ENCODE measurements around the gene PPP2R3A.
"Not testable (repeated sequence)": the region's sequence is repeated elsewhere in the genome, so short reads cannot be mapped to it uniquely, and the experiment has no call there.

PPP2R3A gene

DNA sequence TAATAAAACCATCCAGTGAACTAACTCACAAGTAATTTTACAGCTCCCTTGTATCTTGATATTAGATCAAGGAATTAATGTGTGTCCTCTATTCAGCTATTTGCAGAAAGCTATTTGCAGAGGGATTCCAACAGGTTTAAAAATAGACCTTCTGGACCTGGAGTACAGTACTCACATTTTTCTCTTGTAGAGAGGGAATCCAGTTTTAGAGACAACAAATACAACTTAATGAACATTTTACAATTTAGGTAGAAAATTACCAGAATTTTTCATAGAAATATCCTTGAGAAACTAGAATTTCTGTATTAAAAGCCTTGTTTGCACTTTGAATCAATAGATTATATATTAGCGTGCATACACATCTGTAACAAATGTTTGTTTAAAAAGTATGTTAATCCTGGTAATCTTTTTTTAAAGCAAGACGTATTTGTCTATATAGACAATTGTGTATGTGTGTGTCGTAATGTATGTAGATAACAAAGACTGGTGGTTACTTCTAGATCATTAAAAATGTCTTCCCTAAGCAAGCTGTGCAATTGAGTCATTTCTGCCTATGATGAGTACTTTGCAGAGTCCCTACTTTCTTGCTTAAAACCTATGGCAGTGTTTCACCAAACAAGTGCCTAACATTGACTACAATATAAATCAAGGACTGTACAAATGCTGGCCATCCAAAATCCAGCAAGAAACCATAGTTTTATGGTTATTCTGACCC is 57.9 kb downstream of the PPP2R3A start:
- DNase-seq (ENCODE audit: low read depth in 2 of 2), result no peak

DNA sequence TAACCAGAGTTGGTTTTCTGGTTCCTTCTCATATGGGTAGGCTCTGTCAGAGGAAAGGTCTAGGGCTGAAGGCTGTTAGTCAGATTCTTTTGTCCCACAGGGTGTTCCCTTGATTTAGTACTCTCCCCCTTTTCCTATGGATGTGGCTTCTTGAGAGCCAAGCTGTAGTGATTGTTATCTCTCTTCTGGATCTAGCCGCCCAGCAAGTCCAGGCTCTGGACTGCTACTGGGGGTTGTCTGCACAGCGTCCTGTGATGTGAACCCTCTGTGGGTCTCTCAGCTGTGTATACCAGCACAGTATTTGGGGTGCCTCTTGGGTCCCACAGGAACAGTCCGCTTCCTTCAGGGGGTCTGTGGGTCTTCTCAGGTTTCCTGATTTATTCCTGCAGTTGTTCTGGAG is 70.8 kb downstream of the PPP2R3A start:
- DNase-seq (ENCODE audit: low read depth in 2 of 2), result no peak

DNA sequence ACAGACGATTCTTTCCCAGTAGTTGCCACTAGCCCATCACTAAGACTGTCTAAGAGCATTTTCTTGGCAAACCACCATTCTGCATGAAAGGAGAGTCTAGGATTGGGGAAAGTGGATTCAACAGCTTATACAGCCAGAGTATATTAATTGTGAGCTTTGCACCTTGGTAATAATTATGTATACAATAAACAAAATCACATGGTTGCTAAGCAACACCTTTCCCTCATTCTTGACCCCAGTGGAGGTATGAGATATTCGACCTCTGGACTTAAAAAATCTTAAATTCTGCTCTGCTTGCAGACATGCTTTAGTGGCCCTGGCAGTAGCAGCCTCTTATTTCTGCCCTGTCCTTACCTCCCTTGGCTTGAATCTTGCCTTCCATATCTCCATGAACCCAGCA is 73.1 kb downstream of the PPP2R3A start:
- no peak for DNase-seq (ENCODE audit: low read depth in 2 of 2)

DNA sequence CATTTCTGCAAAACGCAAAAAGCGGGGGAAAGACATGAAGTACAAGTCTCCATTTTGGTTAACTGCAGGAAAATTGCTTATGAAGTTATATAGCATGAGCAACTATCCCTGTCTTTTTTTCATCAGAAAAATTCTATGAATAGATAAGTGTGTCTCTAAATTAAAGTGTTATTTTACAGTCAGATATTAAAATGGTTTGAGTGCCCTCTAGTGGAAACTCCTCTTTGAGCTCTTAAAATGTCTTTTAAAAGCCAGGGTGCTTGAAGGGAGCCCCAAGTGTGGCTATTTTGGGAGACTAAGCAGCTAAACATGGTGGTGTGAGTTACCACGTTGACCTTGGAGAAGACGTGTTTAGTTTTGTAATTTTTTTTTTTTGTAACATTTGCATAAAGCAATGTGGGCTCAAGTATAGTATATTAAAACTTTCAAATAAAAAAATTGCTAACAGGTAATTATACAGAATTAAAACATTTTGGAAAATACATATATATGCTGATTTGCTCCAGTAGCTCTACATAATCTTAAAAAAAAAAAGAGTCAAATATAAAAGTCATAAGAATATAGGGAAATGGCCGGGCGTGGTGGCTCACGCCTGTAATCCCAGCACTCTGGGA is 77.2 kb downstream of the PPP2R3A start:
- no peak for DNase-seq (ENCODE audit: low read depth in 2 of 2)

DNA sequence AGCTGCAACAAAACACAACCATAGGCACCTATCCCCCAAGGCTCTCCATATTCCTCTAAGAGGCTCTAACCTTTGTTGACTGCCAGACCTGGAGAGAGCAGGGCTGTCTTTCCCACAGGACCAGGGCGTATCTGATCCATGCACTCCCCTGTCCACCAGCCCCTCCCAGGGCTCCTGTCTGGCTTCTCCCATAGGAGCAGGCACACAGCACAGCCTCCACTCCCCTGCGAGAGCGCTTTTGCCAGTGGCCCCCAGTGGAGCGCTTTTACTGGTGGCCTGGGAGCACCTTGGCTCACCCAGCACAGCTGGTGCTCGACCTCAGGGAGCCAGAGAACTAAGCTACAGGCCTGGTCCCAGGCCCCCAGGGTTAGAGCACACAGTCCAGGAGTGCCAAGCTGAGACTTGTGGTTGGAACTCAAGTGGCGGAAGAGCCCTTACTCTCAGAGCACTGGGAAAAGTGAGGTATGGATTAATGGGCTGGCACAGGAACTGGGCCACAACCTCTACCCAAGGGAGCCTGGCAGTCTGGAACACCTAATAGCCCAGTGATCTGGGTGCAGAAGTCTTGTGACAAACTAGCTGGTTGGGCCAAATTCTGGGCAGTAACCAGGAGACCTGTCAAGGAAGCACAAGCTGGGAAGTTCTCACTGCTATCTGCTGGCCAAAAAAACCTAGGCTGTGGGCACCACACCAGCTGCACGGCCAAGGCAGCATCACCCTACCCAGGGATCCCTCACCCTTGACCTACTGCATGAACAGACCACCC is 79.6 kb downstream of the PPP2R3A start:
- DNase-seq (ENCODE audit: low read depth in 2 of 2), result no peak

DNA sequence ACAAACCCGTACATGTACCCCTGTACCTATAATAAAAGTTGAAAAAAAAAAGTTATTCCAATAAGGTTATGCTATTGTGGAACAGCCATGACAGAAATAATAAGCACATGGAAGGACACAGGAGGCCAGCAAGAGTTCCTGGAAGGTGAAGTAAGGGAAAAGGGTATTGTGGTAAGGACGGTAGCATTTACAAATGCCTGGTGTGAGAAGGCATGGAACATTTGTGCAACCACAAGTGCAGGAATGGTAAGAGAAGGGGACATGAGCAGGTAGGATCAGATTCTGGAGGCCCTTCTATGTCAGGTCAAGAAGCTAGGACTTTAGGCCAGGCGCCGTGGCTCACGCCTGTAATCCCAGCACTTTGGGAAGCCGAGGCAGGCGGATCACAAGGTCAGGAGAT is 82.5 kb downstream of the PPP2R3A start:
- no peak for DNase-seq (ENCODE audit: low read depth in 2 of 2)

DNA sequence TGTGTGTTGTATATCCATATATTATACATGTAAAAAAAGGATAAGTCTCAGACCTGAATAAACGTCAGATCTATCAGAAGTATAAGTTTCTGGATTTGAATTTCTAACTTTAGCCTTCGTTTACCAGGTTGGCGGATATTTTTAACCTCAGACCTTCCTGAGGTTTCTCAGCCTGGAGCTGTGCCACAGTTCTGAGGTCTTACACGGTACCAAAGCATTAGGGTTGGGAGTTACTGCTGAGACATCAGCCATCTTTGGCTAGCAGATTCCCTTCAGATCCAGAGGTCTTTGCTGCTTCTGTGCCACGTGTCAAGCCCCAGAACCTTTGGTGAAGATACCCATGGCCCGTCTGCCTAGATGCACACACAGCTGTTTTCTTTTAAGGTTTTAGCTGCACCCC is 84.7 kb downstream of the PPP2R3A start:
- DNase-seq (ENCODE audit: low read depth in 2 of 2), result no peak

DNA sequence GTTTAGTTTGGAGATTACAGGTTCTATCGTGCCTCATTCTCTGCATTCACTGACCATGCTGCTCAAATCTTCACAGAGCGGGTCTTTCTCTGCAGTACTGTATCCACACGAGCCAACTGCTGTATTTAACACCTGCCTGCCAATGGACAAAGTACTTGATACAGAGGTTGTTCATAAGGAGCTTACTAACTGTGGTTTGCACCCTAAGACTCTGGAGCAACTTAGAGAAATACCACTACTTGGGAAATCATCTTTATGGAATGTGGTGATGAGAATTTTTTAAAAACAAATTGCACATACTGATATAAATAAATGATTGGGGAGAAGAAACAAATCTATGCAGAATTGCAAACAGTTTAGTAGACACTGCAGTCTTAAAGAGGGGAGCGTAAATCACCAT is 90.0 kb downstream of the PPP2R3A start:
- DNase-seq (ENCODE audit: low read depth in 2 of 2), result no peak

DNA sequence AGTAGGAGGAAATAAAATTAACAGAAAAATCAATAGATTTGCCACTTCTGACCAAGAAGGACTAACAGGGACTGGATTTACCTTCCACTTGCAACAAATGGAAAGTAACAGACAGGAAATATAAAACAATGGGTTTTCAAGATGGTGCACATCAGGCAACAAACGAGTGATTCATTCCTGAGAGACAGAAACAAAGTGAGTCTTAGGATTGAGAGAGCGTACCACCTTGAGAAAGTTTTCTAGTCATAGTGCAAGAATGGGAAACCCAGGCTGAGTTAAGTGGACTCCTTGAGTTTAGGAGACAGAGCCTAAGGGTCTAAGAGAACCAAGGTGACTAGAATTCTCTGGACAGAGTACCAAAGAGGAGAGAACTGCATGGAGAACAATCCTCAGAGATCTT is 101.7 kb downstream of the PPP2R3A start:
- DNase-seq (ENCODE audit: low read depth in 2 of 2), result no peak

DNA sequence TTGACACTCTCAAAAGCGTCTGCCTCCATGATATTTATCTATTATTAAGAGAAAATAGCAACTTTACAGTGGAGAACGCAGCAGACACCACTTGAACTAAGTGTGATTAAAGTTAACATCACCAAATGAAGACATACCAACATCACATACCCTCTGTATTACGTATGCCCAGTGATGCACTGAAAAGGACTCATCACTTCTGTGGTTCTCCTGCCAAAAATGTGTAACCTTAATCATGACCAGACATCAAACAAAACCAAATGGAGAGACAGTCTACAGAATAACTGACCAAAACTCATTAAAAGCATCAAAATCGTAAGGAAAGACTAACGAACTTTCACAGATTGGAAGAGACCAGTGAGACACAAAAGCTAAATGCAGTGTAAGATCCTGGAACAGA is 103.2 kb downstream of the PPP2R3A start:
- DNase-seq (ENCODE audit: low read depth in 2 of 2), result no peak

DNA sequence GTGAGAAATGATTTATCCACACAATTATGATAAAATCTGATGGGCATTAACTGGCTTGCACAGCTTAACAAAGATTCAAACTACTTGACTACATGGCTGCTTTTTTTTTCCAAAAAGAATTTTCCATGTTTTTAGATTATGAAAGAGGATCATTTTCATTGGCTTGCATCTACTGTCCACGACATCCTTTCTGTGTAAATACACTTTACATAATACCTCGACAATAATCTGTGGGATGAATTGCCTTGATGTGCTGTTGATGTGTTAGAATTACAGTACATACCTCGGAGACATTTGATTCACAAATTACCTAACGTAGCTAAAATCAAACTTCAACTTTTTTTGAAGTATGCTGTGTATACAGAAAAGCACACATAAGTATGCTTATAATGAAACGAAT is 104.4 kb downstream of the PPP2R3A start:
- DNase-seq (ENCODE audit: low read depth in 2 of 2), result no peak

DNA sequence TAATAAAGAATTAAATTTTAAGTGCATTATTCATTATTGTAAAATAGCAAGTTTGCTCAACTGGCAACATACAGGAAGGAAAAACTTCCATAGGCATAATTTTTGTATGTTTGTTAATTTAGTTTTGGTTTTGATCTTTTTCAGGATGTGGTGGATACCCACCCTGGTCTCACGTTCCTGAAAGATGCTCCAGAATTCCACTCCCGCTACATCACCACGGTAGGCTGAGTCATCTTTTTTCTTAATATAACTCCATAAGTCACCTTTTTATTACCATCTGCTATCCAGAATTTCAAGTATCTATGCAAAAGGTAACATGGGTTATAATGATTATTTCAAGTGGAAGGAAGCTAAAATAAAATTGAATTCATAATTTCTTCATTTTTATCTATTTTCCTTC is 104.8 kb downstream of the PPP2R3A start:
- no peak for DNase-seq (ENCODE audit: low read depth in 2 of 2)

DNA sequence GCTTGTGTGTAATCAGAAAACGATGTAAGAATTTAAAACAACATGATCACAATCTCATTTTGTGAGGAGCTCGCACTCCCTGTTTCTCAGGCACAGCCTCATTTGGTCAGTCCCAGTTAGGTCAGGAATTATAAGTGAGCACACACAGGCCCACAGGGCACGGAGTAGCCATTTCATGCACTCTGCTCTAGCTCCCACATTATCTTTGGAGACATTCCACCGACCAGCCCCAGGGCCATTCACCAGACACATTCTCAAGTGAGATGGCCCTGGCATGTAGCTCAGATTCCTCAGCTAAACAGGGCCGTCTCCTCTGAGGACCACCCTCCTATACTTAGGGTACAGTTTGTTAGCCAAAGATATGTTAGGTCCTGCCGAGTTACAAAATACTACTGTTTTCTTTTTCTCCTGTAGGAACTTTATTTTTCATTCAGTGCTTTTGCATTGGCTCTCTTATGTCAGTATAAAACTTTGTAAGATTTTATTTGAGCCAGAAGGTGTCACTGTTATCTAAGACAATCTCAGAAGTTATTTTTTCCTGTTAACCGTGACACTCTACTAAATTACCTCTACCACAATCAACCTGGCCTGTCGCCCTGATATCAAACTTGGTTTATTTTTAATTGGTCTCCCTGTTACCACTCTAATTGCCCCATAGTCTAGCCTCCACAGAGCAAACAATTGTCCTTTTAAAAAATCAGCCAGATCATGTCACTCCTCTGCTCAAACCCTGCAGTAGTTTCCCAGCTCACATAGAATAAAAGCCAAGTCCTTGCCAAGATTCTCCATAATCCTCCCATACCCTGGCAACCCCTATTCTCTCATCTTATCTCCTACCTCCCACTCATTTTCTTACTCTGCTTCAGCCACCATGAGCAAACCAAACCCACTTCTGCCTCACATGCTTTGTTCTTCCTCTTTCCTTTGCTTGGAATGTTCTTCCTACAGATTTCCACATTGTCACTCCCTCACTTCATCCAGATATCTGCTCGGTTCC is 105.7 kb downstream of the PPP2R3A start:
- DNase-seq (ENCODE audit: low read depth in 2 of 2), result no peak

DNA sequence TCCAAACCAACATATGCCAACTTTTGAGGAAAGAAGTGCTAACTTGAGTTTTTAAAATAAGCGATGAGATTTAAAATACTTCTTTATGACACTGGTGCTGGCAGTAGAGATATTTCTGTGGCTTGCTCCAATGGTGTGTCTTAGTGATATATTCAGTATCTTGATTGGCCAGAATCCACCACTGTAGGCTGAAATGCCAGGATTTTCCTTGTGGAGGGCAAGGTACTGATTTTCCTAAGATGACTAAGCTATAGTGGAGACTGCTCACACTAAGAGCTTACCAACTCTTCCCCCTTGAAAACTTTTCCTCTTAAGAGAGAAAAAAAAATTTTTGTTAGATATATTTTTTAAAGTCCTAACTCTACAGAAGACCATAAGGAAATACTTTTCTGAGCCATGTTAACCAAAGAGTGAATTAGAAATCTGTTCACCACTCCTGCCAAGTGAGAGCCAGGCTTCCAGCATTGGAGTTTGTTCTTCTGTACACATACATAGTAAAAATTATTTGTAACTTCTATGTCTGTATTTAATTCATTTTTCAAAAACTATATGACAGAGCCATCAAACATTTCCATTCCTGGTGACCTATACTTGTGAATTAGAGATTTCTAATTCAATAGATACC is 109.1 kb downstream of the PPP2R3A start:
- no peak for DNase-seq (ENCODE audit: low read depth in 2 of 2)

DNA sequence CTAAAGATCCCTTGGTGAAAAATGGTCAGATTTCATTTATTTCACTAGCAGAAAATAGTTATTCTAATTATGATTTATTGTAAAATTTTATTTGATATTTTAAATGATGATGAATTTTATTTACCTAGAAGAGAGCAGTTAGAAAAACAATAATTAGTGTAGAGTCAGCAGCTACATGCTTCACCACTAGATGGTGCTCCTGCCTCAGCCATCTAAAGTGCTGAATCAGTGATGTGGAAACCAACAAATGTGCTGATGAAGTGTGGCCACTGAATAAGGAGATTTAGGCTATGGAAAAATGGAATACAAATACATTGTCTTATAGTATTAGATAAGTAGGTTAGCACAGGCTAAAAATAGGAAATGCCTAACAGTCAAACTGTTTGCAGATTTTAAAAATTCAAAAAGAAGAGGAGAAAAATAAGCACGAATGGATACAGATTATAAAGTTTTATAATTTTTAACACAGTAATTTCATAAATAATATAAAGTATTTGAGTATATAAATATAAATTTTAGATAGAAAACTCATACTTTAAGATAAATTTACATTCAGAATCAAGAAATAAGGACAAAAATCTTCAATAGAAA is 109.8 kb downstream of the PPP2R3A start:
- DNase-seq (ENCODE audit: low read depth in 2 of 2), result peak; percentile 31 to 61

DNA sequence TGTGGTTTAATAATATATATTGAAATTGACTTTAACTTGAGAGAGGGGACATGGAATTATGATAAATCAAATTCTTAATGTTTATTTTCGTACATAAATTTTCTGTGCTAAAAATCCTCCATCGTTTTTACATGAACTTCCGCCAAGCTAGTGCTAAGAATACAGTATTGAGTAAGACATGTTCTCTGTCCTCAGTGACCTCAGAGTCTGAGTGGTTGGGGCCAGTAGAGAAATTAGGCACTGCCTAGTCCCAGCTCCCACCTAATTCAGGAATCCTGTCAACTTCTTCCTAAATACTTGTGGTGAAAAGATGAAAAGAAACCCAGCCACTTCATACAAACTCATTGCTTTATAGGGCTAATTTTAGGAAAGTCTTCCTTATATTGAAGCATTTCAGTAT is 110.3 kb downstream of the PPP2R3A start:
- no peak for DNase-seq (ENCODE audit: low read depth in 2 of 2)

DNA sequence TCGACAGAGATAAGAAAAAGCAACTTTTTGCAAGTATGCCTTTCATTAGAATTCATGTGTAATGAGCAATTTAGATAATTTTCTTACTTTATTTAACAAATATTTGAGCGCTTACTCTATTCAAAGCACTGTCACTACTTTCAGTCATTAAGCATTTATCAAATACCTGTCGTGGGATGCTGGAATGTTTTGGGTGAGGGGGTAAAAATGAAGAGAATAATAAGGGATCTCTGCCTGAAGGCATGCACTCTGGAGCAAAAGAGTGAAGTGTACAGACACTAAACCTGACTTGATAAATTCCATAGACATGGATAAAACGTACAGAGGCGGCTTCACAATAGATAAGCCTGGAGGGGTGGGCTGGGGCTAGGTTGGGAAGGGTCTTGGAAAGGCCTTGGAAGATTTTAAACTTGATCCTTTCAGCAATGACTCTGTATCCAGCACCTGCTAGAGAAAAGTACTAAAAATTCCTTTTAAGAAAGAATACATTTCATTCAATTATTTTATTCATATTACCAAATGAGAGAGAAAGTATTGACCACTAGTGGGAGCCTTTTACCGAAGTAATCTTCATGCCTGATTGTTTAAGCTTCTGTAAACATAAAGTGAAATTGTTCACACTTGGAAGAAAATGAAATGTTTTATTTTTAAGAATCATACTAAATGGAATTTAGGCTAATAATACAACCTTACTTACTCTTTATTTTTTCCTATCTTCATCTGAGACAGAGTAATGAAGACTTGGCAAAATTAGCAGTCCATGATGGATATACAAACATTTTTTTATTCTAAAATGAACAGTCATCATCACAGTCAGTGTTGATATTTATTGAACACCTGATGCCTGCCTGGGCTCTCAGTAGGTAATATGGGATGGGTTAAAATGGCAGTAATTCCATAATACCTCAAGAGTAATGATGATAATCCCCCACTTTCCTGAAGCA is 113.2 kb downstream of the PPP2R3A start:
- DNase-seq (ENCODE audit: low read depth in 2 of 2), result no peak

DNA sequence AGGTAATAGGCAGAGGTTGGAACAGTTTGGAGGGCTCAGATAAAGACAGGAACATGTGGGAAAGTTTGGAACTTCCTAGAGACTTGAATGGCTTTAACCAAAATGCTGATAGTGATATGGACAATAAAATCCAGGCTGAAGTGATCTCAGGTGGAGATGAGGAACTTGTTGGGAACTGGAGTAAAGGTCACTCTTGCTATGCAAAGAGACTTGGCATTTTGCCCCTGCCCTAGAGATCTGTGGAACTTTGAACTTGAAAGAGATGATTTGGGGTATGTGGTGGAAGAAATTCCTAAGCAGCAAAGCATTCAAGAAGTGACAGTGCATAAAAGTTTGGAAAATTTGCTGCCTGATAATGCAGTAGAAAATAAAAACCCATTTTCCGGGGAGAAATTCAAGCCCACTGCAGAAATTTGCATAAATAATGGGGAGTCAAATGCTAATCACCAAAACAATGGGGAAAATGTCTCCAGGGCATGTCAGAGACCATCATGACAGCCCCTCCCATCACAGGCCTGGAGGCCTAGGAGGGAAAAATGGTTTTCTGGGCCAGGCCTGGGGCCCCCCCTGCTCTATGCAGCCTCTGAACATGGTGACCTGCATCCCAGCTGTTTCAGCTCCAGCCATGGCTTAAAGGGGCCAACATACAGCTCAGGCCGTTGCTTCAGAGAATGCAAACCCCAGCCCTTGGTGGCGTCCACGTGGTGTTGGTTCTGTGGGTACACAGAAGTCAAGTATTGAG is 118.3 kb downstream of the PPP2R3A start:
- DNase-seq (ENCODE audit: low read depth in 2 of 2), result not testable (repeated sequence)

DNA sequence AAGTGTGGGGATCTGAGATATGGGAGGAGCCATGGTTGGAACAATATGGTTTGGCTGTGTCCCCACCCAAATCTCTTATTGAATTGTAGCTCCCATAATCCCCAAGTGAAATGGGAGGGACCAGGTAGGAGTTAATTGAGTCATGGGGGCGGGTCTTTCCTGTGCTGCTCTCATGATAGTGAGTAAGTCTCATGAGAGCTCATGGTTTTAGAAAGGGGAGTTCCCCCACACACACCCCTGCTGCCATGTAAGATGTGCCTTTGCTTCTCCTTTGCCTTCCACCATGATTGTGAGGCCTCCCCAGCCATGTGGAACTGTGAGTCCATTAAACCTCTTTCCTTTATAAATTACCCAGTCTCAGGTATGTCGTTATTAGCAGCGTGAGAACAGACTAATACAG is 119.5 kb downstream of the PPP2R3A start:
- not testable (repeated sequence) for DNase-seq (ENCODE audit: low read depth in 2 of 2)

Measured in stimulated activated CD4-positive, alpha-beta T cell treated with anti-CD3 and anti-CD28 coated beads, Interleukin-12 subunit alpha, Interleukin-12 subunit beta, amount 100 ng/mL, for 24 hours (primary cell).